ENCODE results near the gene ADH5.
"Not testable (repeated sequence)": the region's sequence is repeated elsewhere in the genome, so short reads cannot be mapped to it uniquely, and the experiment has no call there.

The ADH5 gene

GRCh38 chr4:99029852-99030251, 58.7 kb downstream of the ADH5 start:
- DNase-seq (ENCODE audit: low read depth), result no peak

GRCh38 chr4:99029018-99029735, 59.4 kb downstream of the ADH5 start:
- DNase-seq (ENCODE audit: low read depth), result no peak

- no peak for DNase-seq (ENCODE audit: low read depth)
Observed at GRCh38 chr4:99028187-99028586, 60.4 kb downstream of the ADH5 start.

GRCh38 chr4:99027304-99027703, 61.3 kb downstream of the ADH5 start:
- no peak for DNase-seq (ENCODE audit: low read depth)

GRCh38 chr4:99025506-99025905, 63.1 kb downstream of the ADH5 start:
- no peak for DNase-seq (ENCODE audit: low read depth)

GRCh38 chr4:99024481-99025275, 63.9 kb downstream of the ADH5 start:
- DNase-seq (ENCODE audit: low read depth), result no peak

GRCh38 chr4:99023800-99024251, 64.8 kb downstream of the ADH5 start:
- DNase-seq (ENCODE audit: low read depth), result not testable (repeated sequence)

- no peak for DNase-seq (ENCODE audit: low read depth)
Observed at GRCh38 chr4:99022566-99022965, 66.0 kb downstream of the ADH5 start.

- DNase-seq (ENCODE audit: low read depth), result no peak
Observed at GRCh38 chr4:99021386-99021785, 67.2 kb downstream of the ADH5 start.
